IPS DF 4.7 (cell line): ENCODE measurements around the gene SELENBP1.
"Not testable (repeated sequence)": the region's sequence is repeated elsewhere in the genome, so short reads cannot be mapped to it uniquely, and the experiment has no call there.

ENCODE experiments used
- DNase-seq: peaks from one replicate; pipeline ENCODE4 v3.0.0-alpha.2; 2013; ENCODE audit warnings: low spot score; ENCODE audit errors: extremely low read depth

Gene SELENBP1

DNA sequence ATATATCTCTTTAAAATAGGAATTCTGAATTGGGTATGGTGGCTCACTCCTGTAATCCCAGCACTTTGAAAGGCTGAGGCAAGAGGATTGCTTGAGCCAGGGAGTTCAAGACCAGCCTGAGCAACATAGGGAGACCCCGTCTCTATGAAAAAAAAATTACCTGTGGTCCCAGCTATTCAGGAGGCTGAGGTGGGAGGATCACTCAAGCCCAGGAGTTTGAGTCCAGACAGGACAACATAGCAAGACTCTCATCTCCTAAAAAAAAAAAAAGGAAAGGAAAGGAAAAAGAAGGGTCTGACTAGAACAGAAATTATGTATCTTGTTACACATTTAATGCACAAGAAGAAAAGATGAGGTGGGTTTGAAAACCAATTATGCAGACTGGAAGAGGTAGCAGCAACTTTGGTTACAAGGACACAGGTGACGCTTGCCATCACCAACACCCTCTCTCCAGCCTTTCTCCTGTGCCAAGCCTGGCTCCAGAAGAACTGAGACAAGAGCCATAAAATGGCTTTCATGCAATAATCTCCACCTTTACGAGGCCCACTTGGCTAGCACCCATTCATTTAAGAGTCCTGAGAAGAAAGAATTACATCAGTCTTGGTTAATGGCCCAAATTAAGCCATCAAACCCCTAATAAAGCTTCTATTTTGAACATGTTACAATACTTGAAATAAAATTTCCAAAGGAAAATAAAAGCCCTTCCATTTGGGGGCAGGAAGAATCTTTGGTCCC, 4.8 kb upstream of the SELENBP1 start:
- DNase-seq, result no peak

DNA sequence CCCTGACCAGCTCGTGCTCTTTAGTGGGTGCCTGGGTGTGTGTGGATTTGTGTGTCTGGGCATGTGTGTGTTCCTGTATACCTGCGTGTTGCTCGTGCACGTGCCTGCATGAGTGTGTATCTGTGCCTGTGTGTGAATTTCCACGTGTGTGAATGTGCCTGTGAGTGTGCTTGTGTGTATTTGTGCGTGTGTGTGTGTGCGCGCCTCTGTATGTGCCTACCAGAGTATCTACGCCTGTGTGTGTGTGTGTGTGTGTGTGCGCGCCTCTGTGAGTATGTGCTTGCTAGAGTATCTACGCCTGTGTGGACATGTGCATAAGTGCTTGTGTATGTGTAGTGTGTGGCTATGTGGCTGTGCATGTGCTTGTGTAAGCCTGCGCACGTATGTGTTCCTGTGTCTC, 691 bp upstream of the SELENBP1 start:
- no peak for DNase-seq

DNA sequence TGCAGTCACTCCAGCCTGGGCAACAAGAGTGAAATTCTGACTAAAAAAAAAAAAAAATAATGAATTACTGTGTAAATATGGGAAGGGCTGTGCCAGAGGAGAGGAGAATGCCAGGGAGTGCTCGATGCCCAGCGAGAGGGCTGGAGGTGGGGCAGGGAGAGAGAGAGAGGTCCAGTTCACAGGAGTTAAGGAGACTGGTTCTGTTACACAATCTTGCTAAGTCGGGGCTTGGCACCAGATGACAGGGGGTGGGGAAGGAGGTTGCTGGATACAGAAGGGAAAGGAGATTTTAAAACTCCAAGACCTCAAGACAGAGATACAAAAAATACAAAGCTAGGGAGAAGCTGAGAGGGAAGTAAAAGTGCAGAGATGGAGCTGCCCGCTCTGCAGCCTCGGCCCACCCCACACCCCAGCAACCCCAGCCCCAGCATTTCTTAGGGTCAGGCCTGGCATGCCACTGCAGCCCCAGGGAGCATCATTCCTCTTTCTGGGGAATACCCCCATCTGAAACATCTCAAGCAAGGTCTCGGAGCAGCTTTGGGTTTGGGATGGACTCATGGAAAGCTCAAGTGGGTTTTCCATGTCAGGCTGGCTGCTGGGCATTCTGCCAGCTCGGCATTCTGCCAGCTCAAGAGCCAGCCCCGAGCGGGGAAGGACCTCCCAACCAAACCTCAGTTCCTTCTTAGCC, 991 bp downstream of the SELENBP1 start:
- DNase-seq, result no peak

DNA sequence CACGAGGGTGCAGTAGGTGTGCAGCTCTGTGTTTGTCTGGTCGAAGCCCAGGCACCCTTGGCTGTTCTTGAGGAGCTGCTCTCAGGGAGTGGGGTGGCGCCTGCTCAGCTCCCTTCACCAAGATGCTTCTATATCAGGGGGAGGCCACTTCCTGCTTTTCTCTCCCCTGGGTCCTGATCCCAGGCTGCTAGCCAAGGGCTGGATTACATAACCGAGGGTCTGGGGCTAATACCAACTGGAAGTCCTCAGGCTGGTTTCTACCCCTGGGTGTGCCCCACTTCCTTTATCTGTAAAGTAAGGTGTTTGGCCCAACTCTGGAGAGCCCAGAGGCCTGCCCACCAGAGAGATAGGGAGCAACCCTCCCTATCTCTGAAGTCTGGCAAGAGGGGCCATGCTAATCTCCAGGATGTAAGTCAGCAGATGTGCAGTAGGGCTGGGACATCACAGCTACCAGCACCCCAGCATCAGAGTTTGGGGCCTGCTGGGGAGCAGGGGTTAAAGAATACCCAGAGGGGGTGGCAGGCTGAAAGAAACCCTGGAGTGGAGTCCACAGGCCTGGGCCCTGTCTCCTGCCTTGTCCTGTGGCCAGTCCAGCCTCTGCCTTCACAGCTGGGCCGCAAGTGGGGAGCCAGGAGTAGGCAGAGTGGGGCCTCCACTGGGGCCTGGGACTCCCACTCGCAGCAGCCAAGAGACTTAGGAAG, 2.1 kb downstream of the SELENBP1 start:
- DNase-seq, result no peak

DNA sequence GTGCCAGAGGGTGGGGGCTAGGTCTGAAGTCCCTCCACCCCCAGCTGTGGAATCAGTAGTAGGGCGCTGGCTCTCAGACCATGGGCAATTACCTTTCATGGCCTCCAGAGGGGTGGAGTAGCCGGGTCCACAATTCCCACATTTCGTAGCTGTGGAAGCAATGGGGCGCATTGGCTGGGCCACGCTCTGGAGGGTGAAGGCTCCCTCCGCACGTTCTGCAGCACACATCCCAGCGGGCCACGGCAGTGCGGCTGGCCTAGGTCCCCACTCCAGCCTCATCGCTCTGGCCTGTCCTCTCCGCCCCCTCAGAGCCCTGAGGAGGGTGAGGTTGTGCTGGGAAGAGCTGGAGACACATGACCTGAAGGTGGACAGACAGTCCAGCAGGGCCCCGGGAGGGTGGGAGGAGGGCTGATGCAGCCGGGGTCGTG, 2.9 kb downstream of the SELENBP1 start:
- DNase-seq, result no peak

DNA sequence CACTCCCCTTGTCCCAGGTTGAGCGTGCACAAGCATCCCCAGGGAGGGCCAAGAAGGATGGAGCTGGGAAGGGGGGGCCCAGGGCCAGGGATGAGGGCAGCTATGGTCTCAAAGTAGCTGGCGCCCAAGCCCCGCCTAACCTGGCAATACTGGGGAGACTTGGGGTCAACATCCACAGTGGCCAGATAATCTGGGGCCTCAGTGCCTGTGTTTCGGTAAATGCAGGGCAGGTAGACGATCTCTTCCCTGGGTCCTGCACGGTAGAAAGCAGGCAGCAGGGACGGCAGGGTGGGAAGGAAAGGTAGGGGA, 3.2 kb downstream of the SELENBP1 start:
- no peak for DNase-seq

DNA sequence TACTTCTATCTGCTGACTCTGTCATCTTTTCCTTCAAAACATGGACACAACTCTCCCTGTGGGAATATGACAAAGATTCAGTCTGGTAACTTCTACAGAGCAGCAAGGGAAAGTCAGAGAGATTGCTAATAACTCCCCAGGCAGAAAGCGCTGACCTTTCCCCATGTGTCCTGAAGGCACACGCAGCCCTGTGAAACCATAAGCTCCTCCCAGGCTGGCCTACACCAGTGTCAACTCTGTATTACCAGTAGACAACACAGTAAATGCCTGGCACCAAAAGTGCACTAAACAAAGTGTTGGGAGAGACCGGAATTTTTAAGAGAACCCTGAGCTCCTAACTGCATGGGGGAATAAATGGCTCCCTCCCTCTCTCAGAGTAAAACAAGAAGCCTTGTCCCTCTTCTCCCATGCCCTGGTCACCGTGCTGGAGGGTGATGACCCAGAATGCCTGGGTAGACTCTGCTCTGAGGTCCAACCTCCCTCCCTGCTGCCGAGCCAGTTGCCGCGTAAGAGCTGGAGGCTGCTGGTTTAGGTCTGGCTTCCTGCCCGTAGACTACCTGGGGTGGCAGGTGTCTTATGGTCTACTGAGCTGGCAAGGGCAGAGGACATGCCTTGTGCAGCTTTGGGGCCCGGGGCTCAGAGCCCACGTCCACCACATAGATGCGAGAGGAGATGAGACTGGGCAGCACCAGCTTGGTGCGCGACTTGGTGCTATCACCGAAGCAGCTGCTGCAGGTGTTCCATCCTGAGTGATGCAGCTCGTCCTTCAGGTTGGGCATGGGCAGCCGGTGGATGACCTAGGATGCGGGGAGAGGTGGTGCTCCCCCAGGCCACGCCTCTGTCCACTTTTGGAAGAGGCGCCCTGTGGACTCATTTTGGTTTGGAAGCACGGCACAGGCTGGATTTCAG, 3.9 kb downstream of the SELENBP1 start:
- no peak for DNase-seq

DNA sequence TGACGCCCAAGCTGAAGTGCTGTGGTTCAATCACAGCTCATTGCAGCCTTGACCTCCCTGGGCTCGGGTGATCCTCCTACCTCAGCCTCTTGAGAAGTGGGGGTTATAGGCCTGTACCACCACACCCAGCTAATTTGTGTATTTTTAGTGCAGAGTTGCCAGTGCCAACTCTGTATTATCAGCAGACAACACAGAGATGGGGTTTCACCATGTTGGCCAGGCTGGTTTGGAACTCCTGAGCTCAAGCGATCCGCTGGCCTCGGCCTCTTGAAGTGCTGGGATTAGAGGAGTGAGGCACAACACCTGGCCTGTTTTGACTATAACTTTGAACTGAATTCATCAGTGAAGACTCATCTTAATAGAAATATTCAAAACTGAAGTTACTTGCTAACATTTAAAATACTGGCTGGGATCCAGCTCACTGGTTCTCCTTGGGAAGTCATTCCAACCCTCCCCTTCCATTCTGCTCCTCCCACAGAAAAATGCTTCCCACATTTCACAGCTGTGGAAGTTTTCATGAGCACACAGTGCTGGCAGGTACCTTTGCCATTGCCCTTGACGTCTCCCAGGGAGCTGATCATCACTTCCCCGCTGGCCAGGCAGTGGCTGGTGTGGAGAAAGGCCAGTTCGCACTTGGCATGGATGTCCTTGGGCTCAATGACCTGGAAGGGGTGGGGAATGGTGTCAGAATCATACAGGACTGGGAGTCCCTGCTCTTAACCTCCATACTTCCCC, 4.7 kb downstream of the SELENBP1 start:
- DNase-seq, result no peak

DNA sequence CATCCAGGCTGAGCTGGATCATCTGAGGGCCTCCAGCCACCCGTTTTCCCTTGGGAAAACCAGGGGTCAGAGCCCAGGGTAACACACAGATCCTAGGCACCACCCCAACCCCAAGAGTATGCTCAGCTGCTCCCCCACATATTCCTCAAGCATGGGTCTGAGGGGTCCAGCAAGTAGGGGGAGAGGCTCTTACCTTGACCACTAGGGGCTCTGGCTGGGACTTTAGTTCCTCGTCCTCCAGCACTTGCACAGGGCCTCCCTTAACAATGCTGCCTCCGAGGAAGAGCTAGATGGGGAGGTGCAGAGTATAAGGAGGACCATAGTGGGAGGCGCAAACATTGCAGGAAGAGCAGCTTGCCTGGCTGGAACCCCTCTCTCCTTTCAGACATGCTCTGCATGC, 7.5 kb downstream of the SELENBP1 start:
- no peak for DNase-seq

DNA sequence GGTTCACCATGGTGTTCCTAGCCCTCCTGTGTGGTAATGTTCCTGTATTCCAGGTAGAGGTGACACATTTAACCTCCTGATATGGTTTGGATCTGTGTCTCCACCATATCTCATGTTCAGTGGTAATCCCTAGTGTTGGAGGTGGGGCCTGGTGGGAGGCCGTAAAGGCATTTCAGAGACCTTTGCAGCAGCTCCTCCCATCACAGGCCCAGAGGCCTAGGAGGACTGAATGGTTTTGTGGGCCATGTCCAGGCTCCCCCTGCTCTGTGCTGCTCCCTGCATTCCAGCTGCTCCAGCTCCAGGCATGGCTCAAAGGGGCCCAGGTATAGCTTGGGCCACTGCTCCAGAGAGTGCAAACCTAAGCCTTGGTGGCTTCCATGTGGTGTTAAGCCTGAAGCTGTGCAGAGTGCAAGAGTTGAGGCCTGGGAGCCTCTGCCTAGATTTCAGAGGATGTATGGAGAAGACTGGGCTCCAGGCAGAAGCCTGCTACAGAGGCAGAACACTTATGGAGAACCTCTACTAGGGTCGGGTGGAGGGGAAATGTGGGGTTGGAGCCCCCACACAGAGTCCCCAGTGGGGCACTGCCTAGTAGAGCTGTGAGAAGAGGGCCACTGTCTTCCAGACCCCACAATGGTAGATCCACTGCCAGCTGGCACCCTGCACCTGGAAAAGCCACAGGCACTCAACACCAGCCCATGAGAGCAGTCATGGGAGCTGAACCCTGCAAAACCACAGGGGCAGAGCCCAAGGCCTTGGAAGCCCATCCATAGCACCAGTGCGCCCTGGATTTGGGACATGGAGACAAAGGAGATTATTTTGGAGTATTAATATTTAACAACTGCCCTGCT, 10.0 kb downstream of the SELENBP1 start:
- no peak for DNase-seq

DNA sequence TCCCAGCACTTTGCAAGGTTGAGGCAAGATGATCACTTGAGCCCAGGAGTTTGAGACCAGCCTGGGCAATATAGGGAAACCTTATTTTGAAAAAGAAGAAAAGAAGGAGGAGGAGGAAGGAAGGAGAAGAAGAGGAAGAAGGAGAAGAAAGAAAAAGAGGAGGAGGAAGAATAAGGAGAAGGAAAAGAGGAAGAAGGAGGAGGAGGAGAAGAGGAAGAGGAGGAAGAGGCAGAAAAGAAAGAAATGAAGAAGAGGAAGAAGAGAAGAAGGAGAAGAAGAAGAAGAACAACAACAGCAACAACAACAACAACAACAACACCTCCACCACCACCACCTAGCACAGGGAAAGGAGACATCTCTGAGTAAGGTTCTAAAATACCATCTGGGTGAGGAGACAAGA, 10.6 kb downstream of the SELENBP1 start:
- no peak for DNase-seq

DNA sequence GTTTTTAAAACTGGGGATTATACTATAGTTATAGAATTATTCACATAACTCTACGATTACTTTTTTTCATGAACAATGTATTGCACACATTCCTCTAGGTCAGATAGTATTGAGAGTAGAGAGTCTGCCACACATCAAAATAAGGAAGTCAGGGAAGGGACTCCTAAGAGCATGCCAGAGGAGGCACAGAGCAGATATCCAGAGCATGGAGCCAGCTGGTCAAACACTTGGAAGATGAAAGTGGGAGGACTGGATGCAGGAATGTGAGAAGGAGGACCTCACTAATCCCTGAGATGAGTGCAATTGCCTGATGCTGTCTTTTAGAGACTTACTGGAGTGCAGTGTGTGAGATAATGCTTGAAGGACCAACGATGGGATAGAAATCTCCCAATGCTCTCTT, 15.8 kb downstream of the SELENBP1 start:
- no peak for DNase-seq

DNA sequence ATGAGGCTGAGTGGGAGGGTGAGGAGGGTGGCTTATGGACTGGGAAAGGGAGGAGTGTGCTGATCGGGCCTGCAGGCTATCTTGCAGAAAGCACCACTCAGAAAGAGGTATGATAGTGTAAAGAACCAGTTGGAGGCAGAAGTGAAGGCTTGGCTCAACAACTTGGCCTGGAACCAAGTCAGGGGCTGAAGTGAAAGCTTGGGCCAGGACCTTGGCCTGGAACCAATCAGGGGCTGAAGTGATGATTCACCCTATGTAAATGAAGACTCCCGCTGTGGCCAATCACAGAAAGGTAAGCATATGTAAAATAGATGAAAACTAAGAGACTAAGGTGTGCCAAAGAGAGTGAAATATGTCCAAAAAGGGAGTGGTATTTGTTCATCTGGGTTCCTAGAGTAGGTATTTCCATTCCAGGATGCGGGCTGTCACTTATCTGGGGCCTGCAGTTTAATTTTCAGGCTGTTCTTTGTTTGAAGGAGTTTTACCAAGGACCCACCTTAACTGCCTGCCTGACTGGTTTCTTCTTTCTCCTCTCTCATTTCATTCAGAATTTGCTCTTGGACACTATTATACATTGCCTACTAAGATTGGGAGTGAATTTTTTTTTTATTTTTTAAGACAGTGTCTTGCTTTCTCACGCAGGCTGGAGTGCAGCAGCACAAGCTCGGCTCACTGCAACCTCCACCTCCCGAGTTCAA, 20.3 kb downstream of the SELENBP1 start:
- no peak for DNase-seq

DNA sequence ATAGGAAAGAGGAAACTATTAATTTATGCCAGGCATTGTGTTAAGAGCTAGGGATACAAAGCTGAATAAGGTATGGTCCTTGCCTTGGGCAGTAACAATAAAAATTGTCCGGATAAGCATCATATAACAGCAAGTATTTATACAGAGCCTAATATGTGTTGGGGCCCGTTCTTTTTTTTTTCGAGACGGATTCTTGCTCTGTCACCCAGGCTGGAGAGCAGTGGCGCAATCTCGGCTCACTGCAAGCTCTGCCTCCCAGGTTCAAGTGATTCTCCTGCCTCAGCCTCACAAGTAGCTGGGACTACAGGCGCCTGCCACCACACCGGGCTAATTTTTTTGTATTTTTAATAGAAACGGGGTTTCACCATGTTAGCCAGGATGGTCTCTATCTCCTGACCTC, 22.2 kb downstream of the SELENBP1 start:
- not testable (repeated sequence) for DNase-seq

DNA sequence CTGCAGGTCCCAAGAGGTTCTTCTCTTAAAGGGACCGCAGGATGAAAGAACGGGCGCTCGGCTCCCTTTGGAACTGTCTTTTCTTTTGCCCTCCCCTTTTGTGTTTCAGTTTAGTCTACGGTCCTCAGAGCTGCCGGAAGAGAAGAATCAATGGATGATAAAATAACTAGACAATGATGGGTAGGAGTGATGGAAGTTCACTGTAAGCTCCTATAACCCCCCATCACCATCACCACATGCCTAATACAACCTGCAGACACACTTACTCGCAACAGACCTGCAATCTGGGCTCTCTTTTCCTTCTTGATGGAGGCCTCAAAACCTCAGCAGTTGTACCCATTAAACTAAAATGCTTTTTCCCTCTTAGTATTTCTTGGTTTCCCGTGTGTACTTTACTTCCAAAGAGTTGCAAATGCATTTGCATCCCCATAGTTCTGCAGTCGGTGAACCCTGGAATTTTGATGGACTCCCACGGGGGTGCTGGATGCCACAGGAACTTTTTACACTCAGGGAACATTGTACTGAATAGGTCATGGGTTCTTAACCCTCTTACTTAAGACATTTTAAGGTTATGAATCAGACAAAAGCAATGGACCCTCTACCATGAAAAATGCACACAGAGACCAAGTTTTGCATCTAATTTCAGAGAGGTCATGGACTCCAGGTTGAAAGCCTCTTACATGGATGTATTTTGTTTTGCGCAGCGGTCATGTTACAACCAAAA, 24.8 kb downstream of the SELENBP1 start:
- no peak for DNase-seq

DNA sequence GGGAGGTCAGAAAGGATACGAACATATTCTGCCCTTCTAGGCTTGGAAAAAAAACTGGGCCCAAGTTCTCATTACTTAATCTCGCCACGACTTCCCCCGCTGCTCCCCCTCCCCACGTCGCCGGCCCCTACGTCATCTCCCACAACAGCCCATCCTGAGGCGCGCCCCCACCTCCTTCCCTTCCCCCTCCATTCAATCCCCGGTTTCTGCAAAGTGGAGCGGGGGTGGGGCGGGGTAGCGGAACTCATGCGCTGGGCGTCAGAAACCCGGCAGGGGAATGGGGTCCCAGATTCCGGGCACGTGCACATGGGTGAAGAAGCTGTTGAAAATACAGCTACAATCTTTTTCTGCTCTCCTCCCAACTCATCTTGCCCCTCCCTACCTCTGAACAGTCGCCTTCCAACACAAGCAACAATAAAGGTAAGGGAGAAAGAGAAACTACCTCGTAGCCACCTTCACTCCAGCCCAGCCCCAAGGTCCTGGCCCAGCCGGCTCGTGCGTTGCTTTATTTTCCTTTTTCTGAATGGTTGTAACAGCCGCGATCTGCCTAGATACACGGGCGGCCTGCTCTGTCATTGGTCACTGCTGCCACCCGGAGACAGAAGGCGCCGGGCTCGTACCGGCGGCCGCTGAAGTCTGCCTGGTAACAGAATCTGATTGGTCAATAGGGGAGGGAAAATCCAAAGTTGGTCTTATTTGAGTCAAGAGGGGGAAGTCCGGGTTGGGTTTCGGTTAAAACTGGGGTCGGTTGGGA, 25.6 kb downstream of the SELENBP1 start, which contains the start of gene RFX5:
TSS of gene RFX5 (minus strand) at position 484 of the 754 bp plus-strand sequence. CDS start 932 bp downstream, outside the sequence.
- DNase-seq, result peak; percentile 97

DNA sequence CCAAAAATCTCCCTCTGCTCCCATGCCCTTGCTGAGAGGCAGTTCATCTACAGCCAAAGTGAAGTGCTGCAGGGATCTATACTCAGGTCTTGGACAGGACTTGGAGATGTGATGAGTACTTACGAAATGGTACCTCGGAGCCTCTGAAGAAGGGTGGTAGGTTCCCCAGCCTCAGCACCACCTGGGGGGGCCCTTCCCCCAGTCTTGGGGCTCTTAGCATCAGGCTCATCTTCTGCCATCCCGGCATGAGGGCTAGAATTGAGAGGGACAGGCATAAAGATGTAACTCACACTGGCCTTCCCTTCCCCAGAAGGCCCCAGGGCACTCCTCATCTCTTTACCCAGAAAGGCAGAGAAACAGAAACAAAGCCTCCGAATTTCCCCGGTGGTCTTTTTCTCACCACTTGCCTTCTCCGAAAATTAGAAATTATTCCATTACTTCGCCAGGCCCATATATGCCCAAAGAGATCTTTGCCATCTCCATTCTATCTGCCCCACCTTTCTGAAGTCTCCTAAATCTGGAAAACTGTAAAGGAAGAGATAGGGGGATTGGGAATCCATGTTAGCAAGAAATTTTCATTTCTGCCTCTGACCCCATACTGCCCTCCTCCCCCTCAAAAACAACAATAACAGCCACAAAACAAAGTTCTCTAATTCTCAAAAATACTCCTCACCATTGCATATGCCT, 26.3 kb downstream of the SELENBP1 start:
- DNase-seq, result no peak
